H1 (cell line): ENCODE results near the gene CCDC148. TPM values are rescaled to one million over a fixed set of nuclear protein-coding genes. Genes with fewer than 3 reads are reported as not detected.

Experiments used
- BRCA1 ChIP-seq: IDR thresholded peaks from 2 replicates; pipeline ENCODE4 v1.6.1; 2012; ENCODE audit warnings: low read depth, low read length, improper control_type of control experiment
- CHD2 ChIP-seq: IDR thresholded peaks from 2 replicates; pipeline ENCODE4 v1.6.1; 2012; ENCODE audit warnings: low read length, improper control_type of control experiment
- CREB1 ChIP-seq: IDR thresholded peaks from 2 replicates; pipeline ENCODE4 v1.6.1; 2012; ENCODE audit warnings: inconsistent platforms
- EZH2 ChIP-seq: fragments of 200-600 bp; sonication (generic); IDR thresholded peaks from 2 replicates; pipeline ENCODE4 v1.7.1; 2012; ENCODE audit warnings: low read depth, mild to moderate bottlenecking, moderate library complexity, low read length, inconsistent platforms; ENCODE audit not compliant: severe bottlenecking
- RFX5 ChIP-seq: IDR thresholded peaks from 2 replicates; pipeline ENCODE4 v1.6.1; 2011; ENCODE audit warnings: low read depth, low read length, improper control_type of control experiment, borderline replicate concordance
- TBP ChIP-seq: IDR thresholded peaks from 2 replicates; pipeline ENCODE4 v1.6.1; 2011; ENCODE audit warnings: low read depth, low read length, improper control_type of control experiment
- polyA plus RNA-seq, 7 experiments: library from polyadenylated mRNA; depleted of rRNA in 3 of 7; stranded (reverse) in 5 of 7; unstranded in 2 of 7; fragments of >200 nt in 5 of 7; fragments of 200-250 nt in 2 of 7; gene quantifications; 1 replicate in 5 of 7; 2 replicates in 1 of 7; 4 replicates in 1 of 7; pipeline versions ENCODE4 v1.2.1 to v1.2.3, GENCODE V29; 2011 to 2013; ENCODE audit warnings: missing spikeins in 2 of 7, mixed read lengths in 2 of 7
- total RNA-seq: library from RNA; stranded (reverse); fragmentation: NEBNext Ultra II Directional; extraction: Animal tissue kit (Norgen Biotek cat#: 25700); gene quantifications from 2 replicates; pipeline ENCODE4 v1.2.1, GENCODE V29; 2021
- TF ChIP-seq, protein P1 (sequence below): fragments of 300-600 bp; sonication (generic); IDR thresholded peaks from 2 replicates; pipeline ENCODE4 v1.7.1; 2012; ENCODE audit warnings: low read length, moderate library complexity, mild to moderate bottlenecking, inconsistent platforms; ENCODE audit not compliant: insufficient replicate concordance
- TF ChIP-seq, protein P2 (sequence below): IDR thresholded peaks from 2 replicates; pipeline ENCODE4 v1.6.1; 2012; ENCODE audit warnings: low read length, inconsistent platforms

Gene CCDC148
- total and polyA plus RNA-seq, 2 of the 8 experiments (the other 6 are each of a cell fraction or from before 2014, with no cell fraction given), result 0.45 to 1.3 TPM

DNA sequence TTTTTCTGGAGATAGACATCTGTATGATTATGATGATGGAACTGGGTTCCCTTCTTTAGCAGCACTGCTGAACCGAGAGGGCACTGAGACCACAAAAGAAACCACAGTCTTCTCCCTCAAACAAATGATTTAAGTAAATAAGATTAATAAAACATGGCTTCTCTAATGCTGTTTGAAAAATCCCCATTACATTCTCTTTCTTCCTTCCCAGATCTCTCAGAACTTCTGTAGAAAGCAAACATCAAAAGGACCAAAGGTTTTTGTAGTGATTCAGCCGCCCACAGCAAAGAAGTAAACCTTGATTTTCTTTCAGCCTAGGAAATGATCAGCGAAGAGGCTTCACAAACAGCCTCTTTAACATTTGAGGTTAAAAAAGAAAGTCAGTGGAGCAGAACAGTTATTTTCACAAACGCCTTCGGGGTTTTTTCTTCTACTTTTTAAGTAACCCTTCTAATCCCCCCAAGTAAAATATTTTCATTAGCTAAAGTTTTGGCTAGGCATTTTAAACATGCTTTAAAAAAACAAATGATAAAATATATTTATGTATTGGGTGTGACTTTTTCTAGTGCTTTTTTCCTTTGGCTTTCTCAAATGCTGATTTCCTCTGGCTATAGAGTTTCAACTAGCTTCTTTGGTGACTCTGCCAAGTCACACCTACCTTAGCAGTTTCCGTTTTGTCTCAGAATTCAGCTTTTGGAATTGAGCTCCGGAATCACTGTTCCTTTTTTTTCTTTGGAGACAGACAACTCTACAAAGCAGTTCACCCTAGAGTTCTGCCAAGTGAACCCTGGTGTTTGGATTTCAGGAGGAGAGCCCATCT is 265.3 kb downstream of the CCDC148 start (continued):
- TF ChIP-seq, protein P1, sequence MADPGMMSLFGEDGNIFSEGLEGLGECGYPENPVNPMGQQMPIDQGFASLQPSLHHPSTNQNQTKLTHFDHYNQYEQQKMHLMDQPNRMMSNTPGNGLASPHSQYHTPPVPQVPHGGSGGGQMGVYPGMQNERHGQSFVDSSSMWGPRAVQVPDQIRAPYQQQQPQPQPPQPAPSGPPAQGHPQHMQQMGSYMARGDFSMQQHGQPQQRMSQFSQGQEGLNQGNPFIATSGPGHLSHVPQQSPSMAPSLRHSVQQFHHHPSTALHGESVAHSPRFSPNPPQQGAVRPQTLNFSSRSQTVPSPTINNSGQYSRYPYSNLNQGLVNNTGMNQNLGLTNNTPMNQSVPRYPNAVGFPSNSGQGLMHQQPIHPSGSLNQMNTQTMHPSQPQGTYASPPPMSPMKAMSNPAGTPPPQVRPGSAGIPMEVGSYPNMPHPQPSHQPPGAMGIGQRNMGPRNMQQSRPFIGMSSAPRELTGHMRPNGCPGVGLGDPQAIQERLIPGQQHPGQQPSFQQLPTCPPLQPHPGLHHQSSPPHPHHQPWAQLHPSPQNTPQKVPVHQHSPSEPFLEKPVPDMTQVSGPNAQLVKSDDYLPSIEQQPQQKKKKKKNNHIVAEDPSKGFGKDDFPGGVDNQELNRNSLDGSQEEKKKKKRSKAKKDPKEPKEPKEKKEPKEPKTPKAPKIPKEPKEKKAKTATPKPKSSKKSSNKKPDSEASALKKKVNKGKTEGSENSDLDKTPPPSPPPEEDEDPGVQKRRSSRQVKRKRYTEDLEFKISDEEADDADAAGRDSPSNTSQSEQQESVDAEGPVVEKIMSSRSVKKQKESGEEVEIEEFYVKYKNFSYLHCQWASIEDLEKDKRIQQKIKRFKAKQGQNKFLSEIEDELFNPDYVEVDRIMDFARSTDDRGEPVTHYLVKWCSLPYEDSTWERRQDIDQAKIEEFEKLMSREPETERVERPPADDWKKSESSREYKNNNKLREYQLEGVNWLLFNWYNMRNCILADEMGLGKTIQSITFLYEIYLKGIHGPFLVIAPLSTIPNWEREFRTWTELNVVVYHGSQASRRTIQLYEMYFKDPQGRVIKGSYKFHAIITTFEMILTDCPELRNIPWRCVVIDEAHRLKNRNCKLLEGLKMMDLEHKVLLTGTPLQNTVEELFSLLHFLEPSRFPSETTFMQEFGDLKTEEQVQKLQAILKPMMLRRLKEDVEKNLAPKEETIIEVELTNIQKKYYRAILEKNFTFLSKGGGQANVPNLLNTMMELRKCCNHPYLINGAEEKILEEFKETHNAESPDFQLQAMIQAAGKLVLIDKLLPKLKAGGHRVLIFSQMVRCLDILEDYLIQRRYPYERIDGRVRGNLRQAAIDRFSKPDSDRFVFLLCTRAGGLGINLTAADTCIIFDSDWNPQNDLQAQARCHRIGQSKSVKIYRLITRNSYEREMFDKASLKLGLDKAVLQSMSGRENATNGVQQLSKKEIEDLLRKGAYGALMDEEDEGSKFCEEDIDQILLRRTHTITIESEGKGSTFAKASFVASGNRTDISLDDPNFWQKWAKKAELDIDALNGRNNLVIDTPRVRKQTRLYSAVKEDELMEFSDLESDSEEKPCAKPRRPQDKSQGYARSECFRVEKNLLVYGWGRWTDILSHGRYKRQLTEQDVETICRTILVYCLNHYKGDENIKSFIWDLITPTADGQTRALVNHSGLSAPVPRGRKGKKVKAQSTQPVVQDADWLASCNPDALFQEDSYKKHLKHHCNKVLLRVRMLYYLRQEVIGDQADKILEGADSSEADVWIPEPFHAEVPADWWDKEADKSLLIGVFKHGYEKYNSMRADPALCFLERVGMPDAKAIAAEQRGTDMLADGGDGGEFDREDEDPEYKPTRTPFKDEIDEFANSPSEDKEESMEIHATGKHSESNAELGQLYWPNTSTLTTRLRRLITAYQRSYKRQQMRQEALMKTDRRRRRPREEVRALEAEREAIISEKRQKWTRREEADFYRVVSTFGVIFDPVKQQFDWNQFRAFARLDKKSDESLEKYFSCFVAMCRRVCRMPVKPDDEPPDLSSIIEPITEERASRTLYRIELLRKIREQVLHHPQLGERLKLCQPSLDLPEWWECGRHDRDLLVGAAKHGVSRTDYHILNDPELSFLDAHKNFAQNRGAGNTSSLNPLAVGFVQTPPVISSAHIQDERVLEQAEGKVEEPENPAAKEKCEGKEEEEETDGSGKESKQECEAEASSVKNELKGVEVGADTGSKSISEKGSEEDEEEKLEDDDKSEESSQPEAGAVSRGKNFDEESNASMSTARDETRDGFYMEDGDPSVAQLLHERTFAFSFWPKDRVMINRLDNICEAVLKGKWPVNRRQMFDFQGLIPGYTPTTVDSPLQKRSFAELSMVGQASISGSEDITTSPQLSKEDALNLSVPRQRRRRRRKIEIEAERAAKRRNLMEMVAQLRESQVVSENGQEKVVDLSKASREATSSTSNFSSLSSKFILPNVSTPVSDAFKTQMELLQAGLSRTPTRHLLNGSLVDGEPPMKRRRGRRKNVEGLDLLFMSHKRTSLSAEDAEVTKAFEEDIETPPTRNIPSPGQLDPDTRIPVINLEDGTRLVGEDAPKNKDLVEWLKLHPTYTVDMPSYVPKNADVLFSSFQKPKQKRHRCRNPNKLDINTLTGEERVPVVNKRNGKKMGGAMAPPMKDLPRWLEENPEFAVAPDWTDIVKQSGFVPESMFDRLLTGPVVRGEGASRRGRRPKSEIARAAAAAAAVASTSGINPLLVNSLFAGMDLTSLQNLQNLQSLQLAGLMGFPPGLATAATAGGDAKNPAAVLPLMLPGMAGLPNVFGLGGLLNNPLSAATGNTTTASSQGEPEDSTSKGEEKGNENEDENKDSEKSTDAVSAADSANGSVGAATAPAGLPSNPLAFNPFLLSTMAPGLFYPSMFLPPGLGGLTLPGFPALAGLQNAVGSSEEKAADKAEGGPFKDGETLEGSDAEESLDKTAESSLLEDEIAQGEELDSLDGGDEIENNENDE, result no peak
- TF ChIP-seq RFX5, result no peak
- TF ChIP-seq EZH2, result no peak
- TF ChIP-seq CHD2, result no peak
- TF ChIP-seq, protein P2, sequence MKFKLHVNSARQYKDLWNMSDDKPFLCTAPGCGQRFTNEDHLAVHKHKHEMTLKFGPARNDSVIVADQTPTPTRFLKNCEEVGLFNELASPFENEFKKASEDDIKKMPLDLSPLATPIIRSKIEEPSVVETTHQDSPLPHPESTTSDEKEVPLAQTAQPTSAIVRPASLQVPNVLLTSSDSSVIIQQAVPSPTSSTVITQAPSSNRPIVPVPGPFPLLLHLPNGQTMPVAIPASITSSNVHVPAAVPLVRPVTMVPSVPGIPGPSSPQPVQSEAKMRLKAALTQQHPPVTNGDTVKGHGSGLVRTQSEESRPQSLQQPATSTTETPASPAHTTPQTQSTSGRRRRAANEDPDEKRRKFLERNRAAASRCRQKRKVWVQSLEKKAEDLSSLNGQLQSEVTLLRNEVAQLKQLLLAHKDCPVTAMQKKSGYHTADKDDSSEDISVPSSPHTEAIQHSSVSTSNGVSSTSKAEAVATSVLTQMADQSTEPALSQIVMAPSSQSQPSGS, result no peak
- no peak for TF ChIP-seq TBP
- no peak for TF ChIP-seq BRCA1
- no peak for TF ChIP-seq CREB1
